ENCODE results near the gene ZNF804B. TPM values are rescaled to one million over a fixed set of nuclear protein-coding genes. Genes with fewer than 3 reads are reported as not detected.

The ZNF804B gene
- total and polyA plus RNA-seq, 2 donors from 2014 or later, result 0.19 TPM; not detected in 1

GRCh38 chr7:88771417-88771816, 11.9 kb downstream of the ZNF804B start:
- FAIRE-seq, result no peak
- Histone ChIP-seq H3K9ac (ENCODE audit: low read length in 3 of 3) (no peak overlapping the region), H3K36me3 (ENCODE audit: control insufficient read depth in 2 of 3, insufficient read depth in 3 of 3, low read length in 3 of 3) (no peaks in the 10 kb centered on the region), H3K4me3 (ENCODE audit: low read length in 3 of 3) (no peak overlapping the region), H3K9me3 (ENCODE audit: control insufficient read depth in 2 of 3, insufficient read depth in 1 of 3, low read length in 3 of 3) (no peaks in the 10 kb centered on the region), H3K27me3 (ENCODE audit: control insufficient read depth, insufficient read depth, low read length) (no peaks in the 10 kb centered on the region), H3K27ac (ENCODE audit: low read depth in 2 of 2, low read length in 2 of 2) (no peak overlapping the region), H3K4me1 (ENCODE audit: control insufficient read depth in 2 of 3, insufficient read depth in 2 of 3, low read depth in 1 of 3, low read length in 3 of 3) (no peaks in the 10 kb centered on the region)
- intact Hi-C loops (cut with DNase I), result no loop called here
- no peak for TF ChIP-seq CTCF (IDR thresholded peaks at IDR 0.05; ENCODE audit: borderline replicate concordance, extremely low read depth, insufficient read depth)
- DNase-seq, result no peak

- H3K4me1 ChIP-seq (ENCODE audit: control insufficient read depth in 2 of 3, insufficient read depth in 2 of 3, low read depth in 1 of 3, low read length in 3 of 3), result no peaks in the 10 kb centered on the region
- H3K4me3 ChIP-seq (ENCODE audit: low read length in 3 of 3), result no peak overlapping the region
- no peaks in the 10 kb centered on the region for H3K9me3 ChIP-seq (ENCODE audit: control insufficient read depth in 2 of 3, insufficient read depth in 1 of 3, low read length in 3 of 3)
- no peaks in the 10 kb centered on the region for H3K27me3 ChIP-seq (ENCODE audit: control insufficient read depth, insufficient read depth, low read length)
- intact Hi-C loops (cut with DNase I), result no loop called here
- TF ChIP-seq CTCF (IDR thresholded peaks at IDR 0.05; ENCODE audit: borderline replicate concordance, extremely low read depth, insufficient read depth), result no peak
- no peak overlapping the region for H3K27ac ChIP-seq (ENCODE audit: low read depth in 2 of 2, low read length in 2 of 2)
- DNase-seq (no peak), FAIRE-seq (no peak)
- no peak overlapping the region for H3K9ac ChIP-seq (ENCODE audit: low read length in 3 of 3)
- no peaks in the 10 kb centered on the region for H3K36me3 ChIP-seq (ENCODE audit: control insufficient read depth in 2 of 3, insufficient read depth in 3 of 3, low read length in 3 of 3)
These were observed 13.3 kb downstream of the ZNF804B start for GRCh38 chr7:88772776-88773175.

- no peaks in the 10 kb centered on the region for H3K27me3 ChIP-seq (ENCODE audit: control insufficient read depth, insufficient read depth, low read length)
- TF ChIP-seq CTCF (IDR thresholded peaks at IDR 0.05; ENCODE audit: borderline replicate concordance, extremely low read depth, insufficient read depth), result no peak
- H3K9me3 ChIP-seq (ENCODE audit: control insufficient read depth in 2 of 3, insufficient read depth in 1 of 3, low read length in 3 of 3), result no peaks in the 10 kb centered on the region
- no peak overlapping the region for H3K4me3 ChIP-seq (ENCODE audit: low read length in 3 of 3)
- FAIRE-seq (no peak), DNase-seq (no peak)
- no peaks in the 10 kb centered on the region for H3K36me3 ChIP-seq (ENCODE audit: control insufficient read depth in 2 of 3, insufficient read depth in 3 of 3, low read length in 3 of 3)
- H3K4me1 ChIP-seq (ENCODE audit: control insufficient read depth in 2 of 3, insufficient read depth in 2 of 3, low read depth in 1 of 3, low read length in 3 of 3), result no peaks in the 10 kb centered on the region
- H3K27ac ChIP-seq (ENCODE audit: low read depth in 2 of 2, low read length in 2 of 2), result no peak overlapping the region
- no peak overlapping the region for H3K9ac ChIP-seq (ENCODE audit: low read length in 3 of 3)
- intact Hi-C loops (cut with DNase I), result no loop called here
These were observed 16.3 kb downstream of the ZNF804B start for GRCh38 chr7:88775838-88776237.

GRCh38 chr7:88787777-88788176, 28.3 kb downstream of the ZNF804B start:
- Histone ChIP-seq H3K36me3 (ENCODE audit: control insufficient read depth in 2 of 3, insufficient read depth in 3 of 3, low read length in 3 of 3) (no peaks in the 10 kb centered on the region), H3K4me1 (ENCODE audit: control insufficient read depth in 2 of 3, insufficient read depth in 2 of 3, low read depth in 1 of 3, low read length in 3 of 3) (no peaks in the 10 kb centered on the region), H3K27ac (ENCODE audit: low read depth in 2 of 2, low read length in 2 of 2) (no peak overlapping the region), H3K9ac (ENCODE audit: low read length in 3 of 3) (no peak overlapping the region), H3K27me3 (ENCODE audit: control insufficient read depth, insufficient read depth, low read length) (no peaks in the 10 kb centered on the region), H3K9me3 (ENCODE audit: control insufficient read depth in 2 of 3, insufficient read depth in 1 of 3, low read length in 3 of 3) (no peaks in the 10 kb centered on the region), H3K4me3 (ENCODE audit: low read length in 3 of 3) (no peak overlapping the region)
- TF ChIP-seq CTCF (IDR thresholded peaks at IDR 0.05; ENCODE audit: borderline replicate concordance, extremely low read depth, insufficient read depth), result no peak
- FAIRE-seq (no peak), DNase-seq (no peak)
- intact Hi-C loops (cut with DNase I), result no loop called here
